K562 (cell line): Measurements from ENCODE around the gene SDC3. TPM values are rescaled to one million over a fixed set of nuclear protein-coding genes. Genes with fewer than 3 reads are reported as not detected.

Experiments used
- ARID4B ChIP-seq: sonication (generic); formaldehyde crosslinking; IDR thresholded peaks from 2 replicates; pipeline ENCODE4 v1.8.0; 2022; ENCODE audit warnings: mild to moderate bottlenecking, missing genetic modification reagents
- GATAD2A ChIP-seq: fragments of 450-650 bp; IDR thresholded peaks from 2 replicates; pipeline ENCODE4 v1.6.1; 2017
- NR4A1 ChIP-seq, 2 experiments: fragments of 250-450 bp in 1 of 2; fragments of 450-650 bp in 1 of 2; sonication (Bioruptor Pico) in 1 of 2; IDR thresholded peaks; 2 replicates each; pipeline versions ENCODE4 v1.4.0 to v1.6.1; 2016 to 2020; ENCODE audit warnings: mild to moderate bottlenecking in 2 of 2, missing compliant biosample characterization in 1 of 2, missing genetic modification characterization in 1 of 2, moderate library complexity in 1 of 2
- TARDBP ChIP-seq: fragments of 450-650 bp; IDR thresholded peaks from 2 replicates; pipeline ENCODE4 v1.6.1; 2016
- USF1 ChIP-seq: sonication (generic); formaldehyde crosslinking; IDR thresholded peaks from 2 replicates; pipeline ENCODE4 v1.9.0; 2022; ENCODE audit warnings: mild to moderate bottlenecking, missing genetic modification reagents
- ZNF766 ChIP-seq: fragments of 200-800 bp; sonication (Bioruptor generic); conservative IDR thresholded peaks from 2 replicates; pipeline ENCODE4 v1.6.1; 2016; ENCODE audit warnings: missing genetic modification characterization, missing compliant biosample characterization
- polyA plus RNA-seq, 8 experiments: library from polyadenylated mRNA; depleted of rRNA in 4 of 8; stranded (reverse) in 5 of 8; unstranded in 3 of 8; fragments of >200 nt; fragmentation: Nextera tagmentation in 2 of 8; fragmentation: Illumina TruSeq in 1 of 8; extraction: Ambion mirVana in 2 of 8; extraction: Trizol in 1 of 8; gene quantifications; 2 replicates each; pipeline versions ENCODE4 v1.2.1 to v1.2.3, GENCODE V29; 2011 to 2014; ENCODE audit warnings: inconsistent platforms in 1 of 8, missing spikeins in 1 of 8
- total RNA-seq, 7 experiments: library from RNA; depleted of rRNA in 6 of 7; stranded (reverse); fragments of >200 nt in 6 of 7; fragmentation: Illumina TruSeq in 2 of 7; extraction: Trizol in 2 of 7; gene quantifications; 2 replicates each; pipeline versions ENCODE4 v1.2.1 to v1.2.3, GENCODE V29; 2011 to 2021; ENCODE audit warnings: low replicate concordance in 1 of 7

The SDC3 gene
- total and polyA plus RNA-seq, 9 of the 15 experiments (the other 6 are each of a cell fraction or from before 2014, with no cell fraction given), result 0.38 to 44.1 (median 12.1) TPM

GRCh38 chr1:30845237-30845903 lies 63.2 kb downstream of the SDC3 start (continued):
- TF ChIP-seq GATAD2A (no peak), NR4A1 (CRISPR knock-in tag; IDR thresholded peaks at IDR 0.05) (no peak), NR4A1 (tag; IDR thresholded peaks at IDR 0.05) (peak; percentile 89), ZNF766 (CRISPR knock-in tag) (peak; percentile 58; the same call in 1 of the 2 replicates), USF1 (CRISPR knock-in tag) (no peak), TARDBP (no peak), ARID4B (CRISPR knock-in tag) (no peak)
